Mesendoderm (in vitro differentiated cells): ENCODE measurements around the gene DOK3.

Experiments used
- DNase-seq: peaks from one replicate; pipeline ENCODE4 v3.0.0; 2013
- H2AK5ac ChIP-seq: 2 replicates; pipeline ENCODE4 v1.6.1; 2013; ENCODE audit warnings: low read length, inconsistent platforms
- H2BK120ac ChIP-seq: 2 replicates; pipeline ENCODE4 v1.6.1; 2013; ENCODE audit warnings: low read depth, mild to moderate bottlenecking, low read length, moderate library complexity, mixed read lengths
- H2BK15ac ChIP-seq: replicated peaks from 2 replicates; pipeline ENCODE4 v1.6.1; 2013; ENCODE audit warnings: low read depth, mild to moderate bottlenecking, moderate library complexity
- H2BK5ac ChIP-seq: 2 replicates; pipeline ENCODE4 v1.6.1; 2013; ENCODE audit warnings: low read length, inconsistent platforms
- H3K18ac ChIP-seq: 2 replicates; pipeline ENCODE4 v1.6.1; 2013; ENCODE audit warnings: mild to moderate bottlenecking, low read length, mixed read lengths
- H3K23ac ChIP-seq: one replicate; pipeline ENCODE4 v1.6.1; 2013; ENCODE audit warnings: low read length
- H3K27ac ChIP-seq: 2 replicates; pipeline ENCODE4 v1.5.1; 2013; ENCODE audit warnings: low read depth, mild to moderate bottlenecking, inconsistent platforms, low read length, moderate library complexity
- H3K27me3 ChIP-seq: 2 replicates; pipeline ENCODE4 v1.6.1; 2013; ENCODE audit warnings: low read length, control low read depth, mild to moderate bottlenecking, inconsistent platforms; ENCODE audit not compliant: insufficient read depth, poor library complexity
- H3K36me3 ChIP-seq: 2 replicates; pipeline ENCODE4 v1.6.1; 2013; ENCODE audit warnings: low read length, inconsistent platforms; ENCODE audit not compliant: control insufficient read depth, insufficient read depth
- H3K4ac ChIP-seq: one replicate; pipeline ENCODE4 v1.6.1; 2013; ENCODE audit warnings: low read depth, mild to moderate bottlenecking, low read length, moderate library complexity
- H3K4me1 ChIP-seq: 2 replicates; pipeline ENCODE4 v1.6.1; 2013; ENCODE audit warnings: low read depth, low read length, inconsistent platforms; ENCODE audit not compliant: control insufficient read depth
- H3K4me2 ChIP-seq: 2 replicates; pipeline ENCODE4 v1.6.1; 2013; ENCODE audit warnings: low read length
- H3K4me3 ChIP-seq: 2 replicates; pipeline ENCODE4 v1.5.1; 2013; ENCODE audit warnings: mild to moderate bottlenecking, low read length
- H3K56ac ChIP-seq: one replicate; pipeline ENCODE4 v1.6.1; 2013; ENCODE audit warnings: low read length
- H3K79me1 ChIP-seq: 2 replicates; pipeline ENCODE4 v1.6.1; 2013; ENCODE audit warnings: low read length, inconsistent platforms
- H3K79me2 ChIP-seq: 2 replicates; pipeline ENCODE4 v1.6.1; 2013; ENCODE audit warnings: mild to moderate bottlenecking, low read length; ENCODE audit not compliant: control insufficient read depth, insufficient read depth
- H3K9ac ChIP-seq: 2 replicates; pipeline ENCODE4 v1.6.1; 2013; ENCODE audit warnings: low read length, inconsistent platforms
- H4K5ac ChIP-seq: one replicate; pipeline ENCODE4 v1.6.1; 2013; ENCODE audit warnings: low read length
- H4K8ac ChIP-seq: one replicate; pipeline ENCODE4 v1.6.1; 2013; ENCODE audit warnings: low read depth, mild to moderate bottlenecking, control low read depth, low read length, moderate library complexity
- whole genome bisulfite sequencing: extraction: QIAGEN DNeasy Blood & Tissue Kit; methylation state at CpG from one replicate; pipeline ENCODE4 v1.1.7; 2013; ENCODE audit warnings: low lambda C conversion rate, missing lambda C conversion rate; ENCODE audit not compliant: insufficient coverage; ENCODE audit errors: extremely low coverage; 5-methylcytosine and 5-hydroxymethylcytosine counted together

The DOK3 gene

GRCh38 chr5:177539411-177539810 is 29.8 kb upstream of the DOK3 start:
- Histone ChIP-seq H2BK120ac (no peak overlapping the region), H3K4me3 (no peak overlapping the region), H3K4me1 (no peaks in the 10 kb centered on the region), H2BK15ac (no peak overlapping the region), H4K8ac (no peak overlapping the region), H2AK5ac (no peak overlapping the region), H3K79me2 (peaks cover 14% of the 10 kb centered on the region), H3K4ac (no peak overlapping the region), H3K23ac (no peak overlapping the region), H3K36me3 (peaks cover 10% of the 10 kb centered on the region), H2BK5ac (no peak overlapping the region), H3K79me1 (peaks cover 23% of the 10 kb centered on the region), H3K4me2 (no peak overlapping the region), H3K27ac (no peak overlapping the region), H3K18ac (no peak overlapping the region), H4K5ac (no peak overlapping the region), H3K56ac (no peak overlapping the region), H3K9ac (no peak overlapping the region), H3K27me3 (no peaks in the 10 kb centered on the region)
- WGBS: no CpG with 5 or more reads among the region's 2 CpGs
- no peak for DNase-seq

- Histone ChIP-seq H3K79me2 (peaks cover 14% of the 10 kb centered on the region), H3K23ac (no peak overlapping the region), H3K4ac (no peak overlapping the region), H3K56ac (no peak overlapping the region), H3K18ac (no peak overlapping the region), H2BK120ac (no peak overlapping the region), H3K4me2 (no peak overlapping the region), H2BK5ac (no peak overlapping the region), H3K4me3 (no peak overlapping the region), H3K9ac (no peak overlapping the region), H2BK15ac (no peak overlapping the region), H3K79me1 (peaks cover 21% of the 10 kb centered on the region), H4K5ac (no peak overlapping the region), H3K36me3 (peaks cover 10% of the 10 kb centered on the region), H4K8ac (no peak overlapping the region), H3K27me3 (no peaks in the 10 kb centered on the region), H3K4me1 (no peaks in the 10 kb centered on the region), H3K27ac (no peak overlapping the region), H2AK5ac (no peak overlapping the region)
- no peak for DNase-seq
- WGBS: no CpG with 5 or more reads among the region's 10 CpGs
Measured at GRCh38 chr5:177538876-177539275, 29.2 kb upstream of the DOK3 start.

- Histone ChIP-seq H3K4me2 (no peak overlapping the region), H3K23ac (no peak overlapping the region), H3K9ac (no peak overlapping the region), H3K4me1 (no peaks in the 10 kb centered on the region), H2BK120ac (no peak overlapping the region), H4K5ac (no peak overlapping the region), H3K79me2 (peaks cover 8% of the 10 kb centered on the region), H2BK15ac (no peak overlapping the region), H3K36me3 (peaks cover 10% of the 10 kb centered on the region), H3K56ac (no peak overlapping the region), H3K4me3 (no peak overlapping the region), H2BK5ac (no peak overlapping the region), H3K27ac (no peak overlapping the region), H3K79me1 (peaks cover 14% of the 10 kb centered on the region), H3K4ac (no peak overlapping the region), H3K27me3 (no peaks in the 10 kb centered on the region), H3K18ac (no peak overlapping the region), H4K8ac (no peak overlapping the region), H2AK5ac (no peak overlapping the region)
- WGBS: no CpG with 5 or more reads among the region's 15 CpGs
- peak; percentile 42 for DNase-seq
Measured at GRCh38 chr5:177537389-177538361, 28.0 kb upstream of the DOK3 start.

GRCh38 chr5:177536386-177536785 is 26.8 kb upstream of the DOK3 start:
- no CpG with 5 or more reads among the region's 10 CpGs for WGBS

GRCh38 chr5:177535125-177535524 is 25.5 kb upstream of the DOK3 start:
- no peak overlapping the region for H3K23ac ChIP-seq
- H3K4me3 ChIP-seq: no peak overlapping the region
- no peak overlapping the region for H4K8ac ChIP-seq
- peaks cover 4% of the 10 kb centered on the region for H3K79me1 ChIP-seq
- no peaks in the 10 kb centered on the region for H3K79me2 ChIP-seq
- H3K4me1 ChIP-seq: no peaks in the 10 kb centered on the region
- no peak overlapping the region for H4K5ac ChIP-seq
- no peak overlapping the region for H3K9ac ChIP-seq
- no peak overlapping the region for H3K4me2 ChIP-seq
- H2BK120ac ChIP-seq: no peak overlapping the region
- no peak overlapping the region for H3K4ac ChIP-seq
- no peak overlapping the region for H2BK15ac ChIP-seq
- DNase-seq: no peak
- no peaks in the 10 kb centered on the region for H3K27me3 ChIP-seq
- WGBS: no CpG with 5 or more reads among the region's 7 CpGs
- no peak overlapping the region for H3K56ac ChIP-seq
- H2AK5ac ChIP-seq: no peak overlapping the region
- H3K27ac ChIP-seq: no peak overlapping the region
- H3K18ac ChIP-seq: no peak overlapping the region
- H2BK5ac ChIP-seq: no peak overlapping the region
- H3K36me3 ChIP-seq: peaks cover 10% of the 10 kb centered on the region

More at GRCh38 chr5:177536386-177536785, 26.8 kb upstream of the DOK3 start:
- Histone ChIP-seq H3K79me2 (peaks cover 2% of the 10 kb centered on the region), H3K23ac (no peak overlapping the region), H3K4me2 (no peak overlapping the region), H3K4me3 (no peak overlapping the region), H3K36me3 (peaks cover 10% of the 10 kb centered on the region), H4K8ac (no peak overlapping the region), H4K5ac (no peak overlapping the region), H3K27me3 (no peaks in the 10 kb centered on the region), H2BK15ac (no peak overlapping the region), H3K4ac (no peak overlapping the region), H3K56ac (no peak overlapping the region), H2BK120ac (no peak overlapping the region), H3K18ac (no peak overlapping the region), H2BK5ac (no peak overlapping the region), H3K79me1 (peaks cover 9% of the 10 kb centered on the region), H3K27ac (no peak overlapping the region), H2AK5ac (no peak overlapping the region), H3K4me1 (no peaks in the 10 kb centered on the region), H3K9ac (no peak overlapping the region)
- no peak for DNase-seq
